ENCODE results near the gene TMEM30A.
A peak's percentile ranks its signal among the peaks of the same experiment; 100 is the strongest.

The TMEM30A gene

DNA sequence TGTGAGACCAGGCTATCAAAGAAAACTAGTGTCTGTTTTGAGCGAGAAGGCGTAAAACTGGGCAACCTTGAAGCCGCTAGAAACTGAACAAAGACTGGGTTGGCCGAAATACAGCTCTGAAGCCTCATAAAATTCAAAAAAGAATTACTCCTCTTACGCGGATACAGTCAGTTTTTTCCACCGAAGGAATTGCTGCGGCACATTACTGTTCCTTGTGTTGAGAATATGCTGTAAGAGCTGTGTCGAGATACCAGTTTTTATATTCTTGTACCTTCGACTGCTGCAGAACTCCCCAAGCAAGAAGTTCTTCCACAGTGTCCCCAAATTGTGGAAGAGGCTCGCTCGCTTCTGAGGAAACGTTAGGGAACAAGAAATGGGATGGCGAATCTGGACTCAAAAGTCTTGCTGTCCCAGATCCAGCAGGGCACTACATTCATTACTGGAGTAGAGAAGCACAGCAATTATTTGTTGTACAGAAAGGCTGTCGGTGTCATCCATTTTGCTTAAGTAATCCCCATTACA lies 40.5 kb downstream of the TMEM30A start:
- H3K27ac ChIP-seq = peak overlapping the region; percentile 80
- peaks cover 15% of the 10 kb centered on the region for H3K36me3 ChIP-seq
- TF ChIP-seq, protein P1, sequence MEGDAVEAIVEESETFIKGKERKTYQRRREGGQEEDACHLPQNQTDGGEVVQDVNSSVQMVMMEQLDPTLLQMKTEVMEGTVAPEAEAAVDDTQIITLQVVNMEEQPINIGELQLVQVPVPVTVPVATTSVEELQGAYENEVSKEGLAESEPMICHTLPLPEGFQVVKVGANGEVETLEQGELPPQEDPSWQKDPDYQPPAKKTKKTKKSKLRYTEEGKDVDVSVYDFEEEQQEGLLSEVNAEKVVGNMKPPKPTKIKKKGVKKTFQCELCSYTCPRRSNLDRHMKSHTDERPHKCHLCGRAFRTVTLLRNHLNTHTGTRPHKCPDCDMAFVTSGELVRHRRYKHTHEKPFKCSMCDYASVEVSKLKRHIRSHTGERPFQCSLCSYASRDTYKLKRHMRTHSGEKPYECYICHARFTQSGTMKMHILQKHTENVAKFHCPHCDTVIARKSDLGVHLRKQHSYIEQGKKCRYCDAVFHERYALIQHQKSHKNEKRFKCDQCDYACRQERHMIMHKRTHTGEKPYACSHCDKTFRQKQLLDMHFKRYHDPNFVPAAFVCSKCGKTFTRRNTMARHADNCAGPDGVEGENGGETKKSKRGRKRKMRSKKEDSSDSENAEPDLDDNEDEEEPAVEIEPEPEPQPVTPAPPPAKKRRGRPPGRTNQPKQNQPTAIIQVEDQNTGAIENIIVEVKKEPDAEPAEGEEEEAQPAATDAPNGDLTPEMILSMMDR (IDR thresholded peaks at IDR 0.05; ENCODE audit: low read depth, low read length) = no peak
- H3K4me3 ChIP-seq (ENCODE audit: low read depth, low read length) = peak overlapping the region; percentile 86
- H3K27me3 ChIP-seq (ENCODE audit: insufficient read depth, low read depth, severe bottlenecking) = no peaks in the 10 kb centered on the region
- H3K9me3 ChIP-seq (ENCODE audit: severe bottlenecking) = no peaks in the 10 kb centered on the region
- no peak for DNase-seq

DNA sequence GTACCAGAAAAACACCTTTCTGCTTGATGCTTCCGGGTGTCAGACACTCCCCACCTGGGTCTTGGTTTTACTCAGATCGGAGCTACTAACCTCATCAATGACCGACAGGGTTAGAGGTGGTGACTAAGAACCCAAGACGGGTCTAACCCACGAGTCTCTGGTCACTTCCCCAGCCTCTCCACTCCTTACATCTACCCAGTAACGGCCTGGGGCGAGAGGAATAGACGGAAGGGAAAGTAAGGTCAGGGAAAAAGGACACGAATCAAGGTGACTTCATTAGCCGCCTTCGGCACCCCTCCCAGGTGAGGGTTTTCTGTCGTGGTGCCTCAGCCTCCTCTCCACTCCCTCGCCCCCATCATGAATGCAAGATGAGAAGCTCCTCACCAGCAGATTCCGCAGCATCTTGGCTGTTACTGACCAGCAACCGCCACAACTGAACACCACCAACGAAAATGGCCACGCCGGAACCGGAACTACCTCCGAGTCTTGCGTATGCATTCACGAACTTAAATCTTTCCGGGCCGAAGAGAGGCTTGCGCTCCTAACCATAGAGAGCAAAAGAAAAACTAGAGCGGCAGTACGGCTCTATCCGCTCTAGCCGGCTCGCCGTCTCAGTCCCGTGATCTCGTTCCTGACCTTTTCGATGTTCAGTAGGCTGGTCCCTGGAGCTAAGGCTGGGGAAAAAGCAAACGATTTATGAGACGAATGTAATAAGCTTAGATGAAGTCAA lies 41.1 kb downstream of the TMEM30A start, which contains the start of gene COX7A2:
Gene COX7A2 (minus strand): TSS at position 469 of the 730 bp plus-strand sequence. CDS start 67 bp downstream, at position 402.
- peak within 1 kb of the TSS; percentile 86 for H3K4me3 ChIP-seq (ENCODE audit: low read depth, low read length)
- peaks cover 20% of the 10 kb centered on the region for H3K36me3 ChIP-seq
- DNase-seq = peak; percentile 92
- peak within 1 kb of the TSS; percentile 80 for H3K27ac ChIP-seq
- TF ChIP-seq, protein P1 (IDR thresholded peaks at IDR 0.05; ENCODE audit: low read depth, low read length) = no peak
- no peaks in the 10 kb centered on the region for H3K27me3 ChIP-seq (ENCODE audit: insufficient read depth, low read depth, severe bottlenecking)
- no peaks in the 10 kb centered on the region for H3K9me3 ChIP-seq (ENCODE audit: severe bottlenecking)

DNA sequence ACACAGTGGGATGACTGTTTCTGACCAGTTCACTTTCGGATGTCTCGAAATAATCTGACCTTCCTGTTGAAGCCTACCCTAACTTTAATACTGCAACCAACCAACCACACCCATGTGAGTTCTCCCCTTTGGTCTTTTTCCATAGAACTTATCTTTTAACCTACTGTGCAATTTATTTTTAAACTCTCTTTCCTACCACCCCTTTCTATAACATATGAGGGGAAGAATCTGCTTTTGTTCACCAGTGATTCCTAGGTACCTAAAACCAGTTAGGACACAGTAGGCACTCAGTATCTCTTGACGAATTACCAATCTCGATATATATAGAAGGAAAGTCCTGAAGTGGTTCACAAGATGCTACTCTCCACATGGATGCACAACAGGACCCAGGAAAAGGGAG lies 48.0 kb downstream of the TMEM30A start:
- Histone ChIP-seq H3K9me3 (ENCODE audit: severe bottlenecking) (no peaks in the 10 kb centered on the region), H3K27me3 (ENCODE audit: insufficient read depth, low read depth, severe bottlenecking) (no peaks in the 10 kb centered on the region), H3K27ac (no peak overlapping the region), H3K4me3 (ENCODE audit: low read depth, low read length) (no peak overlapping the region), H3K36me3 (peaks cover 29% of the 10 kb centered on the region)
- TF ChIP-seq, protein P1 (IDR thresholded peaks at IDR 0.05; ENCODE audit: low read depth, low read length) = no peak
- no peak for DNase-seq

DNA sequence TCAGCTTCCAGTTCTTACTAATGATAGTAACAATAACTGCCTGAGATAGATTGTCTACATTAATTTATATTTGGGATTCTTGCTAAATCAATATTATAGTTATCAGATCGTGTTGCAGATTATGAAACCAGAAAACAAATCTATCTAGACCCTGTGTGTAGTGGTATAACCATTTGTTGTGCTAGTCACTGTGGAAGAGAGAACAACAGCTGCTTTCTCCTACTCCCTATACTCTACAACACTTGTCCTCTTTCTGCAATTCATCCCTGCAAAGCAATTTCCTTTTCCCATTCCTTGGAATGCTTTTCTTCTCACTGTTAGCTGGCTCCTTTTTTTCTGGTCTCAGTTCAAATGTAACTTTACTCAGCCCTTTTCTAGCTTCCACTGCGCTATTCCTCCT lies 49.3 kb downstream of the TMEM30A start:
- no peak for DNase-seq
- Histone ChIP-seq H3K36me3 (peaks cover 24% of the 10 kb centered on the region), H3K27ac (no peak overlapping the region)

DNA sequence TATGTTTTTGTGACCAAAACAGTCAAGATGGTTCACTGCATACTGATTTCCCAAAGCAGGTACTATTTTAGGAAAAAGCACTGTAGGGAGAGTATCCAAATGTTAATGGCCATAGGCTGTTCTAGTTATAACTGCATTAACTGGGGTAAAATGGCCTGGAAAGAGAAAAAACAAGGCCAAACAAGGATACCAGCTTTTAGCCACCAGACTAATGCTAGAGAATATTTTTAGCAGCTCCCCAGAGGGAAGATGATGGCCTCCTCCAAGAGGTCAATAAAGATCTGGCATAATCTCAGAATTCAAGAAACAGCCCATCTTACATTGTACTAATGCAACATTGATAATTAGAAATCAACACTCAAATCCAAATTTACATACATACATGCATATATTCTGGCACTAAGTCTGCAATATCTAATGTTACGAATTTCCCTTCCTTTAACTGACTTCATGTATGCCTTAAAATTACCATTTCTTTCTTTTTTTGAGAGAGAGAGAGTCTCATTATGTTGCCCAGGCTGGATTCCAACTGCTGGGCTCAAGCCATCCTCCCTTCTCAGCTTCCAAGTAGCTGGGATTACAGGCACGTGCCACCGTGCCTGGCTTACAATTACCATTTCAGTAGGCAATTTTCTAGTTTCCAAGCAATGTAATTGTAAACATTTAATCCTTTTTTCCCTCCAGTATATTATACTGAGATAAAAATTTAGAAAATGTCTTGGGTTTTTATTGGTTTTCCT lies 50.3 kb downstream of the TMEM30A start:
- TF ChIP-seq, protein P1 (IDR thresholded peaks at IDR 0.05; ENCODE audit: low read depth, low read length) = no peak
- Histone ChIP-seq H3K27ac (no peak overlapping the region), H3K27me3 (ENCODE audit: insufficient read depth, low read depth, severe bottlenecking) (no peaks in the 10 kb centered on the region), H3K36me3 (peaks cover 15% of the 10 kb centered on the region), H3K4me3 (ENCODE audit: low read depth, low read length) (no peak overlapping the region), H3K9me3 (ENCODE audit: severe bottlenecking) (no peaks in the 10 kb centered on the region)
- no peak for DNase-seq

More for the DNA sequence above, 49.3 kb downstream of the TMEM30A start:
- Histone ChIP-seq H3K4me3 (ENCODE audit: low read depth, low read length) (no peak overlapping the region), H3K9me3 (ENCODE audit: severe bottlenecking) (no peaks in the 10 kb centered on the region), H3K27me3 (ENCODE audit: insufficient read depth, low read depth, severe bottlenecking) (no peaks in the 10 kb centered on the region)
- TF ChIP-seq, protein P1 (IDR thresholded peaks at IDR 0.05; ENCODE audit: low read depth, low read length) = no peak
